Keratinocyte (primary cell): ENCODE measurements around the gene MAPK7. TPM values are rescaled to one million over a fixed set of nuclear protein-coding genes. Genes with fewer than 3 reads are reported as not detected.

Experiments used
- DNase-seq: peaks from one replicate; pipeline ENCODE4 v3.0.0-alpha.2; 2011; ENCODE audit warnings: low read depth, missing footprints, low spot score
- FAIRE-seq: peaks from 2 replicates; lab custom pipeline; 2011; peaks lifted over from hg19 to GRCh38; lab: Jason Lieb, UNC
- H2AFZ ChIP-seq: 2 replicates; pipeline ENCODE4 v1.6.0; 2012; ENCODE audit warnings: low read length, control low read depth, inconsistent platforms; ENCODE audit not compliant: control insufficient read depth
- H3K27ac ChIP-seq: 2 replicates; pipeline ENCODE4 v1.5.1; 2011; ENCODE audit warnings: low read length; ENCODE audit not compliant: control insufficient read depth, insufficient read depth
- H3K27me3 ChIP-seq: 3 replicates; pipeline ENCODE4 v1.6.0; 2011; ENCODE audit warnings: low read length; ENCODE audit not compliant: control insufficient read depth, insufficient read depth; ENCODE audit errors: extremely low read depth
- H3K36me3 ChIP-seq, 2 experiments: 2 replicates in 1 of 2; 3 replicates in 1 of 2; pipeline ENCODE4 v1.5.1; 2011; ENCODE audit warnings: low read length in 2 of 2, mild to moderate bottlenecking in 1 of 2; ENCODE audit not compliant: control insufficient read depth in 2 of 2, insufficient read depth in 2 of 2; ENCODE audit errors: extremely low read depth in 1 of 2
- H3K4me1 ChIP-seq: 3 replicates; pipeline ENCODE4 v1.5.1; 2011; ENCODE audit warnings: low read length; ENCODE audit not compliant: control insufficient read depth, insufficient read depth; ENCODE audit errors: extremely low read depth
- H3K4me2 ChIP-seq: 3 replicates; pipeline ENCODE4 v1.6.0; 2011; ENCODE audit warnings: low read depth, low read length; ENCODE audit not compliant: control insufficient read depth, insufficient read depth; ENCODE audit errors: extremely low read depth
- H3K4me3 ChIP-seq, 3 experiments: fragments of 200-600 bp in 1 of 3; sonication (generic) in 1 of 3; 2 replicates in 2 of 3; 3 replicates in 1 of 3; pipeline ENCODE4 v1.5.1; 2011 to 2016; ENCODE audit warnings: low read length in 3 of 3, mild to moderate bottlenecking in 3 of 3, control low read depth in 2 of 3, inconsistent platforms in 1 of 3, low read depth in 1 of 3, mixed read lengths in 1 of 3, mixed run types in 1 of 3, moderate library complexity in 1 of 3; ENCODE audit not compliant: control insufficient read depth in 2 of 3, insufficient read depth in 2 of 3; ENCODE audit errors: extremely low read depth in 1 of 3
- H3K79me2 ChIP-seq: 2 replicates; pipeline ENCODE4 v1.6.0; 2012; ENCODE audit warnings: low read length; ENCODE audit not compliant: control insufficient read depth, insufficient read depth
- H3K9ac ChIP-seq: 3 replicates; pipeline ENCODE4 v1.6.0; 2011; ENCODE audit warnings: low read length; ENCODE audit not compliant: control insufficient read depth, insufficient read depth; ENCODE audit errors: extremely low read depth
- H3K9me1 ChIP-seq: 3 replicates; pipeline ENCODE4 v1.6.0; 2011; ENCODE audit warnings: low read length; ENCODE audit not compliant: control insufficient read depth, insufficient read depth; ENCODE audit errors: extremely low read depth
- H3K9me3 ChIP-seq: 2 replicates; pipeline ENCODE4 v1.5.1; 2012; ENCODE audit warnings: low read depth, low read length; ENCODE audit not compliant: control insufficient read depth
- H4K20me1 ChIP-seq: 3 replicates; pipeline ENCODE4 v1.6.0; 2011; ENCODE audit warnings: low read length; ENCODE audit not compliant: control insufficient read depth, insufficient read depth; ENCODE audit errors: extremely low read depth
- EZH2 ChIP-seq: IDR thresholded peaks from one replicate; pipeline ENCODE4 v1.6.1; 2012; ENCODE audit warnings: inconsistent platforms, mild to moderate bottlenecking, low read length, moderate library complexity
- dilution Hi-C: fragments of 300-500 bp; cut with MboI; formaldehyde crosslinking; loops from one replicate; pipeline ENCODE4 v1.7.0; 2020; ENCODE audit warnings: low sequenced_read_pairs; ENCODE audit not compliant: extremely low pct_ligation_motif_present
- polyA plus RNA-seq, 5 experiments: library from polyadenylated mRNA; depleted of rRNA in 3 of 5; stranded (reverse) in 3 of 5; stranded (forward) in 1 of 5; unstranded in 1 of 5; fragments of >200 nt; gene quantifications; 1 replicate in 1 of 5; 2 replicates in 3 of 5; 3 replicates in 1 of 5; pipeline versions ENCODE4 v1.2.1 to v1.2.3, GENCODE V29; 2011 to 2012; ENCODE audit warnings: missing spikeins in 2 of 5, low read depth in 1 of 5, low replicate concordance in 1 of 5
- TF ChIP-seq, protein P1 (sequence below), 3 experiments: IDR thresholded peaks in 1 of 3; conservative IDR thresholded peaks in 1 of 3; optimal IDR thresholded peaks in 1 of 3; 2 replicates in 2 of 3; 3 replicates in 1 of 3; pipeline versions ENCODE3 to v1.5.1; 2011; ENCODE audit warnings: low read length in 3 of 3, mild to moderate bottlenecking in 3 of 3, moderate library complexity in 2 of 3, control low read depth in 1 of 3, inconsistent platforms in 1 of 3; ENCODE audit not compliant: insufficient read depth in 2 of 3; ENCODE audit errors: extremely low read depth in 1 of 3

The MAPK7 gene
- polyA plus RNA-seq, 1 donor (not counting 4 experiments of a cell fraction or from before 2014, with no cell fraction given), result 4.3 TPM

DNA sequence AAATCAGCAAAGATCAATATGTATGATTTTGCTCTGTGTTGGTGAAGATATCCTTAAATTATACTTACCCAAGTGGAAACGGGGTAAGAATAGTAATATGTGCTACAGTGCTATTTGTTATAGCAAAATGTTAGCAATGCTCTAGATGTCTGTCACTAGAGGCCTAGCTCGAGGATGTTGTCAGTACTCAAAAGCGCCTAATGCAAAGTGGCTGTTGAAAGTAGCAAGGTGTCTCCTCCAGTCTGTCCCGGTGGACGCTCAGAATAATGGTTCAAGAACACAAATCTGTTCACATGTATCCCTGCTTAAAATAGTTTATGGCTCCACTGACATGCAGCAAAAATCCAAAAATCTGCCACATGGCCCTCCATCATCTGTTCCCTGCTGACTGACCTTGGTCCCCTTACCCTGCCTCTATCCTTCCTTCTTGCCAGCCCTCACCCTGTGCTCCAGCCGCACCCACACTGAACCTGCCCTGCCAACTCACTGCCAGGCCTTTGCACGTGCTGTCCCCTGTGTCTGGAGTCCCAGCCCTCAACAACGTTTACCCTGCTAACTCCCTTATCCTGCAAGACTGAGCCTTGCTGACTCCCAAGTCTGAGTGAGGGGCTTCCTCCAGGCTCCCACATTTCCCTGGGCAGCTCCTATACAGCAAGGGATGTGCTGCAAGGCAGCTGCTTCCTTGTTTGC lies 23.2 kb downstream of the MAPK7 start:
- H3K4me2 ChIP-seq, result no peak overlapping the region
- no peak for TF ChIP-seq EZH2
- TF ChIP-seq, protein P1, sequence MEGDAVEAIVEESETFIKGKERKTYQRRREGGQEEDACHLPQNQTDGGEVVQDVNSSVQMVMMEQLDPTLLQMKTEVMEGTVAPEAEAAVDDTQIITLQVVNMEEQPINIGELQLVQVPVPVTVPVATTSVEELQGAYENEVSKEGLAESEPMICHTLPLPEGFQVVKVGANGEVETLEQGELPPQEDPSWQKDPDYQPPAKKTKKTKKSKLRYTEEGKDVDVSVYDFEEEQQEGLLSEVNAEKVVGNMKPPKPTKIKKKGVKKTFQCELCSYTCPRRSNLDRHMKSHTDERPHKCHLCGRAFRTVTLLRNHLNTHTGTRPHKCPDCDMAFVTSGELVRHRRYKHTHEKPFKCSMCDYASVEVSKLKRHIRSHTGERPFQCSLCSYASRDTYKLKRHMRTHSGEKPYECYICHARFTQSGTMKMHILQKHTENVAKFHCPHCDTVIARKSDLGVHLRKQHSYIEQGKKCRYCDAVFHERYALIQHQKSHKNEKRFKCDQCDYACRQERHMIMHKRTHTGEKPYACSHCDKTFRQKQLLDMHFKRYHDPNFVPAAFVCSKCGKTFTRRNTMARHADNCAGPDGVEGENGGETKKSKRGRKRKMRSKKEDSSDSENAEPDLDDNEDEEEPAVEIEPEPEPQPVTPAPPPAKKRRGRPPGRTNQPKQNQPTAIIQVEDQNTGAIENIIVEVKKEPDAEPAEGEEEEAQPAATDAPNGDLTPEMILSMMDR (optimal IDR thresholded peaks at IDR 0.05 in 1 of 3, IDR thresholded peaks at IDR 0.05 in 1 of 3, conservative IDR thresholded peaks at IDR 0.05 in 1 of 3; ENCODE audit: extremely low read depth in 1 of 3, insufficient read depth in 2 of 3, low read length in 3 of 3), result no peak
- no peak overlapping the region for H3K4me3 ChIP-seq

DNA sequence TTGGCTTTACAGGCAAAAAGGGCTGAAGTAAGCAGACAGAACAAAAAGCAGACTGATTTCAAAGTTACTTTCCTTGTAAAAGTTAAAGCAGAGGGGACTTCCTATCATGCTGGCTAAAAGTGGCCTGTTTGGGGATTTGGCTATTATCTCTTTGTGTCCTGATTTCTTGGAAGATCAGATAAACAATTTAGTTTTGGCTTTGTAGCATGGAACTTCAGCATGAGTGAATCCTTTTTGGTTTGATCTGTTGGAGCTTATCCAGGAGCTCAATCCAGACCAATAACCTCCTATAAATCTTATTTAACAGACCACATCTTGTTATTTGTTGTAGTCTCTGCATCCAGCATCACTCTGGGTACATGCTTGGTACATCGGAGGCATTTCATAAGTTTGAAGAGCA lies 23.9 kb downstream of the MAPK7 start:
- Histone ChIP-seq H3K9me1 (no peaks in the 10 kb centered on the region), H3K27ac (no peak overlapping the region), H3K27me3 (no peaks in the 10 kb centered on the region), H3K36me3 (no peaks in the 10 kb centered on the region), H3K4me2 (no peak overlapping the region), H3K4me3 (no peak overlapping the region), H3K79me2 (no peaks in the 10 kb centered on the region), H3K4me1 (peaks cover 11% of the 10 kb centered on the region), H3K9me3 (no peaks in the 10 kb centered on the region), H2AFZ (no peak overlapping the region), H3K9ac (no peak overlapping the region), H4K20me1 (no peaks in the 10 kb centered on the region)
- FAIRE-seq (no peak), DNase-seq (no peak)
- dilution Hi-C loops, result no loop called here
- TF ChIP-seq, protein P1 (optimal IDR thresholded peaks at IDR 0.05 in 1 of 3, IDR thresholded peaks at IDR 0.05 in 1 of 3, conservative IDR thresholded peaks at IDR 0.05 in 1 of 3; ENCODE audit: extremely low read depth in 1 of 3, insufficient read depth in 2 of 3, low read length in 3 of 3), result no peak
- no peak for TF ChIP-seq EZH2

More for the DNA sequence above, 23.2 kb downstream of the MAPK7 start:
- Histone ChIP-seq H3K9me1 (no peaks in the 10 kb centered on the region), H2AFZ (no peak overlapping the region), H3K27ac (no peak overlapping the region), H3K79me2 (no peaks in the 10 kb centered on the region), H3K27me3 (no peaks in the 10 kb centered on the region), H3K9me3 (no peaks in the 10 kb centered on the region), H3K9ac (no peak overlapping the region), H4K20me1 (no peaks in the 10 kb centered on the region), H3K36me3 (no peaks in the 10 kb centered on the region), H3K4me1 (peaks cover 11% of the 10 kb centered on the region)
- no peak for FAIRE-seq
- dilution Hi-C loops, result no loop called here
- no peak for DNase-seq
